Measurements from ENCODE around the gene SEMA4B. TPM values are rescaled to one million over a fixed set of nuclear protein-coding genes. Genes with fewer than 3 reads are reported as not detected.

The SEMA4B gene
- total RNA-seq, 2 experiments from 2014 or later, result 5.3 to 6.2 TPM

- Mint-ChIP-seq H3K27ac (no peak overlapping the region), H3K27me3 (no peaks in the 10 kb centered on the region), H3K4me1 (ENCODE audit: low read depth) (peaks cover 22% of the 10 kb centered on the region), H3K9me3 (no peaks in the 10 kb centered on the region), H3K36me3 (ENCODE audit: low read depth) (no peaks in the 10 kb centered on the region), H3K4me3 (no peak overlapping the region)
- intact Hi-C loops (cut with micrococcal nuclease), result no loop called here
- no peak for ATAC-seq
- POLR2A ChIA-PET, result interaction anchor here (0.7 kb wide), 1 partner anchor 8 kb away, joined by 3 read pairs; no protein-coding TSS in a partner anchor
- TF ChIP-seq CTCF (IDR thresholded peaks at IDR 0.05), result no peak
- no peak for DNase-seq
- CTCF ChIA-PET, result interaction anchor here (0.9 to 2.1 kb wide), 3 partner anchors 10 to 30 kb away, joined by 3 to 7 read pairs (median 5); partner anchors contain the start of gene SEMA4B
These were observed 9.8 kb upstream of the SEMA4B start for GRCh38 chr15:90191344-90191687.

GRCh38 chr15:90191794-90192509, 9.2 kb upstream of the SEMA4B start:
- DNase-seq (peak; percentile 55), ATAC-seq (peak; percentile 67)
- no peak overlapping the region for H3K4me3 Mint-ChIP-seq
- CTCF ChIA-PET, result interaction anchor here (0.6 to 2.1 kb wide), 5 partner anchors 9 to 452 kb away, joined by 3 to 7 read pairs (median 3); partner anchors contain the start of gene SEMA4B
- no peaks in the 10 kb centered on the region for H3K36me3 Mint-ChIP-seq (ENCODE audit: low read depth)
- intact Hi-C loops (cut with micrococcal nuclease), result no loop called here
- no peaks in the 10 kb centered on the region for H3K9me3 Mint-ChIP-seq
- no peak overlapping the region for H3K27ac Mint-ChIP-seq
- POLR2A ChIA-PET, result interaction anchor here (0.7 kb wide), 1 partner anchor 7 kb away, joined by 3 read pairs; no protein-coding TSS in a partner anchor
- H3K27me3 Mint-ChIP-seq, result no peaks in the 10 kb centered on the region
- no peak for TF ChIP-seq CTCF (IDR thresholded peaks at IDR 0.05)
- H3K4me1 Mint-ChIP-seq (ENCODE audit: low read depth), result peaks cover 22% of the 10 kb centered on the region

GRCh38 chr15:90192961-90193786, 8.0 kb upstream of the SEMA4B start:
- Mint-ChIP-seq H3K4me3 (no peak overlapping the region), H3K27me3 (no peaks in the 10 kb centered on the region), H3K4me1 (ENCODE audit: low read depth) (peaks cover 22% of the 10 kb centered on the region), H3K27ac (peak overlapping the region; percentile 49), H3K36me3 (ENCODE audit: low read depth) (no peaks in the 10 kb centered on the region), H3K9me3 (no peaks in the 10 kb centered on the region)
- TF ChIP-seq CTCF (IDR thresholded peaks at IDR 0.05), result no peak
- intact Hi-C loops (cut with micrococcal nuclease), result no loop called here
- ChIA-PET POLR2A (interaction anchor here (1.3 kb wide), 1 partner anchor 75 kb away, joined by 3 read pairs; no protein-coding TSS in a partner anchor), CTCF (interaction anchor here (0.8 to 2.1 kb wide), 2 partner anchors 26 to 453 kb away, joined by 3 to 7 read pairs; no protein-coding TSS in a partner anchor)
- DNase-seq, result peak; percentile 23
- ATAC-seq, result peak; percentile 41

- ChIA-PET POLR2A (interaction anchor here (0.6 kb wide), 2 partner anchors 32 to 46 kb away, joined by 3 read pairs; no protein-coding TSS in a partner anchor), CTCF (interaction anchor here (0.6 kb wide), 1 partner anchor 14 kb away, joined by 3 read pairs; no protein-coding TSS in a partner anchor)
- intact Hi-C loops (cut with micrococcal nuclease), result no loop called here
- Mint-ChIP-seq H3K27me3 (no peaks in the 10 kb centered on the region), H3K36me3 (ENCODE audit: low read depth) (no peaks in the 10 kb centered on the region), H3K27ac (no peak overlapping the region), H3K4me3 (no peak overlapping the region), H3K9me3 (no peaks in the 10 kb centered on the region), H3K4me1 (ENCODE audit: low read depth) (peaks cover 22% of the 10 kb centered on the region)
- DNase-seq, result no peak
- TF ChIP-seq CTCF (IDR thresholded peaks at IDR 0.05), result no peak
- ATAC-seq, result no peak
These were observed 6.5 kb upstream of the SEMA4B start for GRCh38 chr15:90194655-90195054.

Data from activated CD8-positive, alpha-beta T cell treated with anti-CD3 and anti-CD28 coated beads for 36 hours (primary cell).